B cell (primary cell): ENCODE data around the gene CRYBG2. TPM values are rescaled to one million over a fixed set of nuclear protein-coding genes. Genes with fewer than 3 reads are reported as not detected.

Source experiments
- ATAC-seq: fragments of 200-7000 bp; cut with Tn5 transposase; one replicate; pipeline ENCODE4 v1.10.0; 2021; ENCODE audit warnings: low read depth, mild to moderate bottlenecking, moderate number of reproducible peaks, moderate library complexity
- CTCF ChIA-PET: fragments of 350-600 bp; sonication (Branson Sonifier 250); formaldehyde crosslinking; loops from one replicate; lab custom pipeline; 2021; ENCODE audit warnings: antibody characterized with exemption, inconsistent platforms; lab: Charles Lee
- POLR2A ChIA-PET: fragments of 350-600 bp; sonication (Branson Sonifier 250); formaldehyde crosslinking; loops from one replicate; lab custom pipeline; 2021; ENCODE audit warnings: antibody characterized with exemption; lab: Charles Lee
- DNase-seq: peaks from one replicate; pipeline ENCODE4 v3.0.0; 2013
- H2AFZ ChIP-seq: 2 replicates; pipeline ENCODE4 v1.6.1; 2012; ENCODE audit warnings: mild to moderate bottlenecking, low read depth, low read length; ENCODE audit not compliant: insufficient read depth, poor library complexity, severe bottlenecking
- H3K27ac ChIP-seq, 2 donors: 1 replicate in 1 of 2; 2 replicates in 1 of 2; pipeline ENCODE4 v1.5.1; 2012 to 2013; ENCODE audit warnings: low read length in 2 of 2, mild to moderate bottlenecking in 2 of 2, moderate library complexity in 1 of 2
- H3K27me3 ChIP-seq, 4 experiments: fragments of 200-600 bp in 1 of 4; sonication (generic) in 1 of 4; replicated peaks in 1 of 4; 1 replicate in 2 of 4; 2 replicates in 2 of 4; pipeline versions ENCODE4 v1.6.1 to v1.7.0; 2013 to 2016; ENCODE audit warnings: low read length in 3 of 4, mild to moderate bottlenecking in 2 of 4, mixed read lengths in 1 of 4, moderate library complexity in 1 of 4; ENCODE audit not compliant: insufficient read depth in 4 of 4, control insufficient read depth in 3 of 4; ENCODE audit errors: control extremely low read depth in 1 of 4
- H3K36me3 ChIP-seq, 2 experiments: replicated peaks in 1 of 2; 1 replicate in 1 of 2; 2 replicates in 1 of 2; pipeline versions ENCODE4 v1.6.1 to v1.7.1; 2013; ENCODE audit warnings: low read length in 1 of 2; ENCODE audit not compliant: insufficient read depth in 2 of 2, control insufficient read depth in 1 of 2; ENCODE audit errors: control extremely low read depth in 1 of 2, extremely low read depth in 1 of 2
- H3K4me1 ChIP-seq, 2 donors: fragments of 200-600 bp in 1 of 2; sonication (generic) in 1 of 2; 1 replicate in 1 of 2; 2 replicates in 1 of 2; pipeline versions ENCODE4 v1.5.1 to v1.6.1; 2013 to 2017; ENCODE audit warnings: low read length in 2 of 2; ENCODE audit not compliant: control insufficient read depth in 2 of 2, insufficient read depth in 2 of 2
- H3K4me2 ChIP-seq: replicated peaks from 2 replicates; pipeline ENCODE3; 2012; ENCODE audit warnings: mild to moderate bottlenecking, low read depth, low read length; ENCODE audit not compliant: poor library complexity, severe bottlenecking
- H3K4me3 ChIP-seq, 5 experiments: fragments of 200-600 bp in 1 of 5; sonication (generic) in 1 of 5; 1 replicate in 3 of 5; 2 replicates in 2 of 5; pipeline versions ENCODE4 v1.5.1 to v1.7.0; 2011 to 2016; ENCODE audit warnings: low read length in 4 of 5, mild to moderate bottlenecking in 4 of 5, low read depth in 2 of 5, control low read depth in 1 of 5, moderate library complexity in 1 of 5; ENCODE audit not compliant: insufficient read depth in 1 of 5; ENCODE audit errors: control extremely low read depth in 1 of 5, extremely low read depth in 1 of 5
- H3K79me2 ChIP-seq: fragments of 200-600 bp; sonication (generic); one replicate; pipeline ENCODE4 v1.6.0; 2016; ENCODE audit warnings: low read length; ENCODE audit not compliant: control insufficient read depth, insufficient read depth
- H3K9ac ChIP-seq: fragments of 200-600 bp; sonication (generic); 2 replicates; pipeline ENCODE4 v1.6.1; 2017; ENCODE audit warnings: mild to moderate bottlenecking, low read length, moderate library complexity
- H3K9me3 ChIP-seq, 3 donors: one replicate each; pipeline versions ENCODE4 v1.6.1 to v1.7.1; 2013; ENCODE audit warnings: low read length in 2 of 3; ENCODE audit not compliant: control insufficient read depth in 2 of 3, insufficient read depth in 1 of 3; ENCODE audit errors: control extremely low read depth in 1 of 3
- H4K20me1 ChIP-seq: 2 replicates; pipeline ENCODE4 v1.6.0; 2012; ENCODE audit warnings: mild to moderate bottlenecking, low read length; ENCODE audit not compliant: insufficient read depth, control insufficient read depth, poor library complexity, severe bottlenecking
- H3K27ac Mint-ChIP-seq: one replicate; pipeline ENCODE4 v1.8.0; 2021; ENCODE audit warnings: mixed read lengths
- H3K27me3 Mint-ChIP-seq: one replicate; pipeline ENCODE4 v1.8.0; 2021; ENCODE audit warnings: mixed read lengths
- H3K4me1 Mint-ChIP-seq: one replicate; pipeline ENCODE4 v1.8.0; 2021; ENCODE audit warnings: mixed read lengths
- H3K4me3 Mint-ChIP-seq: one replicate; pipeline ENCODE4 v1.8.0; 2021; ENCODE audit warnings: mixed read lengths
- H3K9me3 Mint-ChIP-seq: one replicate; pipeline ENCODE4 v1.8.0; 2022; ENCODE audit warnings: mixed read lengths; ENCODE audit not compliant: insufficient read depth
- CTCF ChIP-seq: fragments of 200-600 bp; IDR thresholded peaks from one replicate; pipeline ENCODE4 v1.8.0; 2022; ENCODE audit warnings: antibody characterized with exemption, mild to moderate bottlenecking
- EZH2 ChIP-seq: IDR thresholded peaks from 2 replicates; pipeline ENCODE4 v1.6.1; 2012; ENCODE audit warnings: borderline replicate concordance, low read depth, mild to moderate bottlenecking, moderate library complexity, low read length; ENCODE audit not compliant: insufficient read depth, poor library complexity, severe bottlenecking
- WGBS: methylation state at CpG from one replicate; pipeline ENCODE4 v1.1.5; 2013; ENCODE audit warnings: missing lambda C conversion rate; ENCODE audit not compliant: insufficient coverage; 5-methylcytosine and 5-hydroxymethylcytosine counted together
- intact Hi-C: fragments of 100-400 bp; cut with micrococcal nuclease; formaldehyde crosslinking; loops from one replicate; pipeline ENCODE4 v1.10.0; 2022
- polyA plus RNA-seq: library from polyadenylated mRNA; depleted of rRNA; stranded (reverse); fragments of >200 nt; gene quantifications from 2 replicates; pipeline ENCODE4 v1.2.3, GENCODE V29; 2012
- total RNA-seq, 2 donors: library from RNA; stranded (reverse); fragments of 120-200 nt in 1 of 2; gene quantifications; 1 replicate in 1 of 2; 2 replicates in 1 of 2; pipeline versions ENCODE4 v1.2.3 to v1.2.4, GENCODE V29; 2013 to 2022

The CRYBG2 gene
- total and polyA plus RNA-seq, 2 donors (not counting 1 experiment from before 2014, with no cell fraction given), result 3.3 to 5.3 TPM

- Mint-ChIP-seq H3K27ac (no peak overlapping the region), H3K4me1 (no peaks in the 10 kb centered on the region)
- no peak overlapping the region for H3K9ac ChIP-seq
Measured at GRCh38 chr1:26350701-26351589, 3.0 kb downstream of the CRYBG2 start.

More at GRCh38 chr1:26350701-26351589, 3.0 kb downstream of the CRYBG2 start:
- Mint-ChIP-seq H3K9me3 (no peaks in the 10 kb centered on the region), H3K27me3 (peaks cover 8% of the 10 kb centered on the region), H3K4me3 (no peak overlapping the region)
- no peak for TF ChIP-seq EZH2
- no peak for TF ChIP-seq CTCF
- ATAC-seq, result no peak
- CTCF ChIA-PET, result no interaction called here
- Histone ChIP-seq H3K4me3 (no peak overlapping the region), H4K20me1 (no peaks in the 10 kb centered on the region), H3K27me3 (peaks cover 0 to 6% (median 0%) of the 10 kb centered on the region in 4 experiments), H2AFZ (no peak overlapping the region), H3K36me3 (no peaks in the 10 kb centered on the region), H3K4me1 (no peaks in the 10 kb centered on the region), H3K4me2 (no peak overlapping the region), H3K27ac (no peak overlapping the region), H3K9me3 (no peaks in the 10 kb centered on the region), H3K79me2 (no peaks in the 10 kb centered on the region)
- POLR2A ChIA-PET, result no interaction called here
- intact Hi-C loops, result no loop called here
- 94% methylated on average over 5 of the region's 9 CpGs for WGBS
- no peak for DNase-seq
